ENCODE data around the gene ZNF860.
"Not testable (repeated sequence)": the region's sequence is repeated elsewhere in the genome, so short reads cannot be mapped to it uniquely, and the experiment has no call there.

ZNF860 gene

GRCh38 chr3:31999907-32000439, 18.4 kb downstream of the ZNF860 start:
- peak in 1 of 5 donors; percentile 42 for DNase-seq

DNA sequence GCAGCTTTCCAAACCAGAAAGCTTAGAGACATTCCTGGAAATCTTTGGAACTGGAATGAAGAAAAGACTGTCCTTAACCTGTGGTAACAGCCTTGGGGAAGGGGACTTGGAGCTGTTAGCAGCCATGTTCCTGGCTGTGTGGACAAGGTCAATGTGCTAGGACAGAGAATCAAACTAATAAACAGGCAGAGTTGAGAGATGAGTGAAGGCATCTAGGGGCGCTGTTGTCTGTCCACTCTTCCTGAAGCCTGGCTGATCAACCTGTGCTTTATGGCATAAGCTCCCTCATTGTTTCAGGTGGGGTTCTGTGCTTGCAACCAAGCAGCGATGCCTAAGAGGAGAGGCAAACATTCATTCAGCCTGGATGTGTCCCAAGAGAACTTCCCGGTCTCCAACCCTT, 19.3 kb downstream of the ZNF860 start:
- no peak for DNase-seq

DNA sequence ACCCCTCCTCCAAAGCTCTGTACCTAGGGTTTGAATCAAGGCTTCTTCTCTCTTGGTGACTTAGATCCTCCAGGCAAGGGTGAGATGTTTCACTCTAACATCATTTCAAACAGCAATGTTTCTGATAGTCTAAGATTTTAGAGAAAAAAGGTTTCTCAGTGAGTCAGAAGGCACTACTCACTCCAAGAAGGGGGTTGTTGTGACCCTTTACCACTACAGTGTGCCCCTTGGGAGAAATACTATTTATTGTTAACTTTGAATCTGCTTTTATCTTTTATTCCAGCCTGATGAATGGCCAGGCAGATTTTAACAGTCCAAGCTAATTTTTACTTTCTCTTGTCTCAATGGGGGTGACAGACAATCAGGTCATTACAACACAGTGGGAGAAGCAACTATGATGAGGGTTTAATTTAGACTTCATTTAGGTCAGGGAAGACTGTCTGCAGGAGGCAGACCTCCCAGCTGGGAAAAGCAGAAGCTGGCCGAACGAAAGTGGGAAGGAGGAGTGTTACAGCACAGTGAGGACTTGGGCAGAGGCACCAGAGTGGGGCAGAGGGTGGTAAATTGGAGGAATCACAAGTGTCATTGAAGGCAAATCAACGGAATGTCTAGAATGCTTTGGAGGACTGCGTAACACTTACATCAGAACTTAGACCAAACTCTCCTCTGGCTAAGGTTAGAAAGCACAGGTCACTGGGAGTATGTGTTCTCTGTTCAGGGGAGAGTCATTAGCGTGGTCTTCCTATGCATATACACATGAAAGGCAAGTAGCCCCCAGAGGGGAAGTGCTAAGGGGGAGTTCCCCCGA, 21.2 kb downstream of the ZNF860 start:
- no peak for DNase-seq

DNA sequence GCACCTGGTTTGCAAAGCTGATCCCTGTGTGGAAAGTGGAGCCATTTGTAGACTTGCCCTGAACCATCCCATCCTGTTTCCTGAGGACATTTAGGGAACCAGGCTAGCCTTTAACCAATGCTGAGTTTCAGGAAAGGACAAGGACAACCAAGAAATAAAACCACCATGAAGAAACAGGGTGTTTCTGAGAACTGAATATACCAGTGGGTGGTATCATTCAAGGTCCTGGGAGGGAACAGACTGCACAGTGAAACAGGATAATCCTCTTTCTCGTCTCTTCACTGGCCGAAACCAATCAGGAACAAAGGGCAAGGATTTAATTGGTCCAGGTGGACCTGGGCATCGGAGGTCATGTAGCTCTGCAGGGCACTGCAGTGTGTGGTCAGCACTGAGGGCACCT, 21.8 kb downstream of the ZNF860 start:
- DNase-seq = no peak

GRCh38 chr3:32004113-32004765, 22.7 kb downstream of the ZNF860 start:
- DNase-seq = no peak

DNA sequence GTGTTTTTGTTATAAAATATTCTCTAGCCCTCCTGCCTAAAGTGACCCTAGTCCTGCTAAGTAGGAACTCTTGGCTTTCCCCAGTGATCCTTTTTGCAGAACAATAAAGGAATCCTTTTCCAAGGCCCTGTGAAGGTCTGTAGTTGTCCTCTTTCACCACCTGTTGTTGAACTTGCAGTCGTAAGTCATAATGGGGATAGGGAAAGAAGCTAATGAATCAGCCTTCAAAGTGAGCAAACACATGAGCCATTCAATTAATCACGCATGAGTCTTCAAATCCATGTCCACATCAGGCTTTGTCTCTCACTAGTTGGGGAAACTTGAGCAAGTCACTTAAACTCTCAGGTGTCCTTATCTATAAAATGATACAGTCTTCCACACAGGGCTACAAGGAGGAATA, 27.6 kb downstream of the ZNF860 start:
- DNase-seq = no peak

DNA sequence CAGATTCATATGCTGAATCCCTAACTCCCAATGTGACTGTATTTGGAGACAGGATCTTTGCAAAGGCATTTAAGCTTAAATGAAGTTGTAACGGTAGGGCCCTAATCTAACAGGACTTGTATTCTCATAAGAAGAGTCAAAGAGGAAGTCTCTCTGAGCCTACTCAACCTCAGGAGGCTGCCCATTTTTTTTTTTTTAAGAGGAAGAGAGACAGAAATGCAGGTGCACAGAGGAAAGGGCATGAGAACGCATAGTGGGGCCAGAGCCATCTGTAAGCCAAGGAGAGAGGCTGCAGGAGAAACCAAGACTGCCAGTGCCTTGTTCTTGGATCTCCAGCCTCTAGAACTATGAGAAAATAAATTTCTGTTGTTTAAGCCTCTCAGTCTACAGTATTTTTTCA, 28.4 kb downstream of the ZNF860 start:
- DNase-seq = no peak

GRCh38 chr3:32010699-32011098, 29.1 kb downstream of the ZNF860 start:
- DNase-seq = not testable (repeated sequence)

DNA sequence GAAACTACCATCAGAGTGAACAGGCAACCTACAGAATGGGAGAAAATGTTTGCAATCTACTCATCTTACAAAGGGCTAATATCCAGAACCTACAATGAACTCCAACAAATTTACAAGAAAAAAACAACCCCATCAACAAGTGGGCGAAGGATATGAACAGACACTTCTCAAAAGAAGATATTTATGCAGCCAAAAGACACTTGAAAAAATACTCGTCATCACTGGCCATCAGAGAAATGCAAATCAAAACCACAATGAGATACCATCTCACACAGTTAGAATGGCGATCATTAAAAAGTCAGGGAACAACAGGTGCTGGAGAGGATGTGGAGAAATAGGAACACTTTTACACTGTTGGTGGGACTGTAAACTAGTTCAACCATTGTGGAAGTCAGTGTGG, 34.1 kb downstream of the ZNF860 start:
- not testable (repeated sequence) for DNase-seq

- DNase-seq = no peak
These were observed 35.7 kb downstream of the ZNF860 start for GRCh38 chr3:32017286-32017685.

- DNase-seq = peak in 1 of 5 donors; percentile 27
These were observed 37.4 kb downstream of the ZNF860 start for GRCh38 chr3:32018757-32019564.

DNA sequence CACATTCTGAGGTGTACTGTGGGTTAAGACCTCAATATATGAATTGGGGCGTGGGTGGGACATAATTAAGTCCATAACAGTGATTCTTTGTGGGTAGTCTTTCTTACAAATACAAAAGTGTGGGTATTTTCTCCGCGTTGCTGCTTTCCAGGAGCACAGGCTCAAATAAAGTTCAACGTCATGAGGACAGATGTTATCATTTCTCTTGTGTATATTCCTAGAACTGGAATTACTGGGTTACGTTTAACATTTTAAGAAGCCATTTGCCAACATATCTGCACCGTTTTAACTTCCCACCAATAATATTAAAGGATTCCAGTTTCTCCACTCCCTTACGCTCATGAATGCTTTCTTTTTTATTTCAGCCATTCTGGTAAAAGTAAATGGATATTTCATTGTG, 39.6 kb downstream of the ZNF860 start:
- DNase-seq = no peak

DNA sequence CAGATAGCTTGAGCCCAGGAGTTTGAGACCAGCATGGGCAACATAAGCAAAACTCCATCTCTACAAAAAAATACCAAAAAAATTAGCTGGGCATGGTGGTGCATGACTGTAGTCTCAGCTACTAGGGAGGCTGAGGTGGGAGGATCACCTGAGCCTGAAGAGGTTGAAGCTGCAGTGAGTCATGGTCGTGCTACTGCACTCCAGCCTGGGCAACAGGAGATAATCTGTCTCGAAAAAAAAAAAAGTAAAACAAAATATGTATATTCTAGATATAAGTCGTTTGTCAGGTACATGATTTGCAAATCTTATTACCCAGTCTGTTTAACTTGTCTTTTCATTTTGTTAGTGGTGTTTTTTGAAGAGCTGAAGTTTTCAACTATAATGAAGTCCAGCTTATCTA, 40.2 kb downstream of the ZNF860 start:
- no peak for DNase-seq

DNA sequence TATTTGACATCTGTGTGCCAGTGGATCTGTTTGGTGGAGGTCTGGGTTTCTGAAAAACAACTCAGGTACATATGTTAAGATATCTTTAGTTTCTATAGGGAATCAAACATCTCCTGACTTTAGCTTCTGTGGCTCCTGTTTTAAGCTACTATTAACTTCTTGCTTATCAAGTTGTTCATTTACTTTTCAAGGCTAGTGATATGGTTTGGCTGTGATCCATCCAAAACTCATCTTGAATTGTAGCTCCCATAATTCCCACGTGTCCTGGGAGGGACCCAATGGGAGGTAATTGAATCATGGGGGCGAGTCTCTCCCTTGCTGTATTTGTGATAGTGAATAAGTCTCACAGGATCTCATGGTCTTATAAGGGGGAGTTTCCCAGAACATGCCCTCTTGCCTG, 41.4 kb downstream of the ZNF860 start:
- no peak for DNase-seq

DNA sequence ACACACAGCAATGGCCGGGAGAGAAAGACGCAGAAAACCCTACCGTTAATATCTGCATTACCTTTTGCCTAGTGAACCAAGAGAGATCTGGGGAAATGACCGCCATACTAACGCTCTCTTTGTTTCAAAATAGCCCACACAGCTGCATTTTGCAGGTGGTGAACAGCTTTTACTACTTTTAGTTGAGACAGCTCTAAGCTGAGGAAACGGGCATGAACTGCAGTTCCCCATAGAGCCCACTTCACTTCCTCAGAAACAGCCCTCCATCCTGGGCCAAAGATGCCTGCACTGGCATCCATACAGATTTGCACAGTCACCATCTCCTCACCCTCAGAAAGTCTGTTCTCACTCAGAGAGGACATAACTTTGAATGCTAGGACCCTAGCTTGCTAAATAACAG, 45.0 kb downstream of the ZNF860 start:
- no peak for DNase-seq

DNA sequence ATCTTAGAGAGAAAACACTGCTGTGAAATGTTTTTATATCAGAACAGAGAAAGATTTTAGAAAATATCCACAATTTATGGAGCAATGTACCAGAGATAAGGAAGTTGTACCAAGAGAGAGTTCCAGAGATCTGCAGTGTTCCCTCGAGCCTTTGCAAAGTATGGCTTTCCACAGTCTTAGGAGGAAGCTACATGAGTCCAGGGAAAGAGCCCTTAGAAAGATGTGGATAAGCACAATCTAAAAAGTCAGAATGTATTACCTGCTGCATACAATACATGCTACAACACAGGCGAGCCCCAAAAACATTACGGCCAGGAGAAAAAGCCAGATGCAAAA, 56.4 kb downstream of the ZNF860 start:
- DNase-seq = no peak

GRCh38 chr3:32041316-32041715, 59.8 kb downstream of the ZNF860 start:
- no peak for DNase-seq

All from T-helper 1 cell (primary cell).